B cell (primary cell): Measurements from ENCODE around the gene ARMC9. TPM values are rescaled to one million over a fixed set of nuclear protein-coding genes. Genes with fewer than 3 reads are reported as not detected.

Source experiments
- ATAC-seq: fragments of 200-7000 bp; cut with Tn5 transposase; one replicate; pipeline ENCODE4 v1.10.0; 2021; ENCODE audit warnings: low read depth, mild to moderate bottlenecking, moderate number of reproducible peaks, moderate library complexity
- CTCF ChIA-PET: fragments of 350-600 bp; sonication (Branson Sonifier 250); formaldehyde crosslinking; loops from one replicate; lab custom pipeline; 2021; ENCODE audit warnings: antibody characterized with exemption, inconsistent platforms; lab: Charles Lee
- POLR2A ChIA-PET: fragments of 350-600 bp; sonication (Branson Sonifier 250); formaldehyde crosslinking; loops from one replicate; lab custom pipeline; 2021; ENCODE audit warnings: antibody characterized with exemption; lab: Charles Lee
- DNase-seq: peaks from one replicate; pipeline ENCODE4 v3.0.0; 2013
- H2AFZ ChIP-seq: 2 replicates; pipeline ENCODE4 v1.6.1; 2012; ENCODE audit warnings: mild to moderate bottlenecking, low read depth, low read length; ENCODE audit not compliant: insufficient read depth, poor library complexity, severe bottlenecking
- H3K27ac ChIP-seq, 2 donors: 1 replicate in 1 of 2; 2 replicates in 1 of 2; pipeline ENCODE4 v1.5.1; 2012 to 2013; ENCODE audit warnings: low read length in 2 of 2, mild to moderate bottlenecking in 2 of 2, moderate library complexity in 1 of 2
- H3K27me3 ChIP-seq, 4 experiments: fragments of 200-600 bp in 1 of 4; sonication (generic) in 1 of 4; replicated peaks in 1 of 4; 1 replicate in 2 of 4; 2 replicates in 2 of 4; pipeline versions ENCODE4 v1.6.1 to v1.7.0; 2013 to 2016; ENCODE audit warnings: low read length in 3 of 4, mild to moderate bottlenecking in 2 of 4, mixed read lengths in 1 of 4, moderate library complexity in 1 of 4; ENCODE audit not compliant: insufficient read depth in 4 of 4, control insufficient read depth in 3 of 4; ENCODE audit errors: control extremely low read depth in 1 of 4
- H3K36me3 ChIP-seq, 2 experiments: replicated peaks in 1 of 2; 1 replicate in 1 of 2; 2 replicates in 1 of 2; pipeline versions ENCODE4 v1.6.1 to v1.7.1; 2013; ENCODE audit warnings: low read length in 1 of 2; ENCODE audit not compliant: insufficient read depth in 2 of 2, control insufficient read depth in 1 of 2; ENCODE audit errors: control extremely low read depth in 1 of 2, extremely low read depth in 1 of 2
- H3K4me1 ChIP-seq, 2 donors: fragments of 200-600 bp in 1 of 2; sonication (generic) in 1 of 2; 1 replicate in 1 of 2; 2 replicates in 1 of 2; pipeline versions ENCODE4 v1.5.1 to v1.6.1; 2013 to 2017; ENCODE audit warnings: low read length in 2 of 2; ENCODE audit not compliant: control insufficient read depth in 2 of 2, insufficient read depth in 2 of 2
- H3K4me2 ChIP-seq: replicated peaks from 2 replicates; pipeline ENCODE3; 2012; ENCODE audit warnings: mild to moderate bottlenecking, low read depth, low read length; ENCODE audit not compliant: poor library complexity, severe bottlenecking
- H3K4me3 ChIP-seq, 5 experiments: fragments of 200-600 bp in 1 of 5; sonication (generic) in 1 of 5; 1 replicate in 3 of 5; 2 replicates in 2 of 5; pipeline versions ENCODE4 v1.5.1 to v1.7.0; 2011 to 2016; ENCODE audit warnings: low read length in 4 of 5, mild to moderate bottlenecking in 4 of 5, low read depth in 2 of 5, control low read depth in 1 of 5, moderate library complexity in 1 of 5; ENCODE audit not compliant: insufficient read depth in 1 of 5; ENCODE audit errors: control extremely low read depth in 1 of 5, extremely low read depth in 1 of 5
- H3K79me2 ChIP-seq: fragments of 200-600 bp; sonication (generic); one replicate; pipeline ENCODE4 v1.6.0; 2016; ENCODE audit warnings: low read length; ENCODE audit not compliant: control insufficient read depth, insufficient read depth
- H3K9ac ChIP-seq: fragments of 200-600 bp; sonication (generic); 2 replicates; pipeline ENCODE4 v1.6.1; 2017; ENCODE audit warnings: mild to moderate bottlenecking, low read length, moderate library complexity
- H3K9me3 ChIP-seq, 3 donors: one replicate each; pipeline versions ENCODE4 v1.6.1 to v1.7.1; 2013; ENCODE audit warnings: low read length in 2 of 3; ENCODE audit not compliant: control insufficient read depth in 2 of 3, insufficient read depth in 1 of 3; ENCODE audit errors: control extremely low read depth in 1 of 3
- H4K20me1 ChIP-seq: 2 replicates; pipeline ENCODE4 v1.6.0; 2012; ENCODE audit warnings: mild to moderate bottlenecking, low read length; ENCODE audit not compliant: insufficient read depth, control insufficient read depth, poor library complexity, severe bottlenecking
- H3K27ac Mint-ChIP-seq: one replicate; pipeline ENCODE4 v1.8.0; 2021; ENCODE audit warnings: mixed read lengths
- H3K27me3 Mint-ChIP-seq: one replicate; pipeline ENCODE4 v1.8.0; 2021; ENCODE audit warnings: mixed read lengths
- H3K4me1 Mint-ChIP-seq: one replicate; pipeline ENCODE4 v1.8.0; 2021; ENCODE audit warnings: mixed read lengths
- H3K4me3 Mint-ChIP-seq: one replicate; pipeline ENCODE4 v1.8.0; 2021; ENCODE audit warnings: mixed read lengths
- H3K9me3 Mint-ChIP-seq: one replicate; pipeline ENCODE4 v1.8.0; 2022; ENCODE audit warnings: mixed read lengths; ENCODE audit not compliant: insufficient read depth
- EZH2 ChIP-seq: IDR thresholded peaks from 2 replicates; pipeline ENCODE4 v1.6.1; 2012; ENCODE audit warnings: borderline replicate concordance, low read depth, mild to moderate bottlenecking, moderate library complexity, low read length; ENCODE audit not compliant: insufficient read depth, poor library complexity, severe bottlenecking
- WGBS: methylation state at CpG from one replicate; pipeline ENCODE4 v1.1.5; 2013; ENCODE audit warnings: missing lambda C conversion rate; ENCODE audit not compliant: insufficient coverage; 5-methylcytosine and 5-hydroxymethylcytosine counted together
- intact Hi-C: fragments of 100-400 bp; cut with micrococcal nuclease; formaldehyde crosslinking; loops from one replicate; pipeline ENCODE4 v1.10.0; 2022
- polyA plus RNA-seq: library from polyadenylated mRNA; depleted of rRNA; stranded (reverse); fragments of >200 nt; gene quantifications from 2 replicates; pipeline ENCODE4 v1.2.3, GENCODE V29; 2012
- total RNA-seq, 2 donors: library from RNA; stranded (reverse); fragments of 120-200 nt in 1 of 2; gene quantifications; 1 replicate in 1 of 2; 2 replicates in 1 of 2; pipeline versions ENCODE4 v1.2.3 to v1.2.4, GENCODE V29; 2013 to 2022
- TF ChIP-seq, protein P1 (sequence below): fragments of 200-600 bp; IDR thresholded peaks from one replicate; pipeline ENCODE4 v1.8.0; 2022; ENCODE audit warnings: antibody characterized with exemption, mild to moderate bottlenecking

ARMC9 gene
- total and polyA plus RNA-seq, 2 donors (not counting 1 experiment from before 2014, with no cell fraction given) = 0.40 to 5.4 TPM

DNA sequence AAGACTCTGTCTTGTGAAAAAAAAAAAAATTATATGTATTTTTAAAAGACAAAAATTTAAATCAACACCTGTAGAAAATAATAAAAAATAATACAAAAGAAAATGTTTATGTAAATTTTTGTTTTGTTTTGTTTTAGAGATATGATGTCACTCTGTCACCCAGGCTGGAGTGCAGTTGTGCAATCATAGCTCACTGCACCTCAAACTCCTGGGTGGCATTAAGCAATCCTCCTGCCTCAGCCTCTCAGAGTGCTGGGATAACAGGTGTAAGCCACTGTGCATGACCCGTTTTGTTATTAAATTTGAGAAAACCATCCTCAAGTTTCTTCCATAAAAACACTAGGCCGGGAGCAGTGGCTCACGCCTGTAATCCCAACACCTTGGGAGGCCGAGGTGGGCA lies 140.9 kb downstream of the ARMC9 start:
- Mint-ChIP-seq H3K4me3 (no peak overlapping the region), H3K4me1 (no peaks in the 10 kb centered on the region), H3K9me3 (no peaks in the 10 kb centered on the region), H3K27ac (no peak overlapping the region), H3K27me3 (no peaks in the 10 kb centered on the region)
- no peaks in the 10 kb centered on the region for H3K79me2 ChIP-seq
- TF ChIP-seq, protein P1, sequence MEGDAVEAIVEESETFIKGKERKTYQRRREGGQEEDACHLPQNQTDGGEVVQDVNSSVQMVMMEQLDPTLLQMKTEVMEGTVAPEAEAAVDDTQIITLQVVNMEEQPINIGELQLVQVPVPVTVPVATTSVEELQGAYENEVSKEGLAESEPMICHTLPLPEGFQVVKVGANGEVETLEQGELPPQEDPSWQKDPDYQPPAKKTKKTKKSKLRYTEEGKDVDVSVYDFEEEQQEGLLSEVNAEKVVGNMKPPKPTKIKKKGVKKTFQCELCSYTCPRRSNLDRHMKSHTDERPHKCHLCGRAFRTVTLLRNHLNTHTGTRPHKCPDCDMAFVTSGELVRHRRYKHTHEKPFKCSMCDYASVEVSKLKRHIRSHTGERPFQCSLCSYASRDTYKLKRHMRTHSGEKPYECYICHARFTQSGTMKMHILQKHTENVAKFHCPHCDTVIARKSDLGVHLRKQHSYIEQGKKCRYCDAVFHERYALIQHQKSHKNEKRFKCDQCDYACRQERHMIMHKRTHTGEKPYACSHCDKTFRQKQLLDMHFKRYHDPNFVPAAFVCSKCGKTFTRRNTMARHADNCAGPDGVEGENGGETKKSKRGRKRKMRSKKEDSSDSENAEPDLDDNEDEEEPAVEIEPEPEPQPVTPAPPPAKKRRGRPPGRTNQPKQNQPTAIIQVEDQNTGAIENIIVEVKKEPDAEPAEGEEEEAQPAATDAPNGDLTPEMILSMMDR = no peak
- TF ChIP-seq EZH2 = no peak
- 92% methylated on average over 4 of the region's 4 CpGs for WGBS
- intact Hi-C loops = no loop called here
- no peak overlapping the region for H3K27ac ChIP-seq
- no peak overlapping the region for H3K4me3 ChIP-seq
- H2AFZ ChIP-seq = no peak overlapping the region
- ATAC-seq (no peak), DNase-seq (no peak)
- no peaks in the 10 kb centered on the region for H4K20me1 ChIP-seq
- no peaks in the 10 kb centered on the region for H3K4me1 ChIP-seq
- CTCF ChIA-PET = no interaction called here
- H3K9me3 ChIP-seq = no peaks in the 10 kb centered on the region
- POLR2A ChIA-PET = no interaction called here
- no peaks in the 10 kb centered on the region for H3K36me3 ChIP-seq
- H3K9ac ChIP-seq = no peak overlapping the region
- no peak overlapping the region for H3K4me2 ChIP-seq
- H3K27me3 ChIP-seq = no peaks in the 10 kb centered on the region

DNA sequence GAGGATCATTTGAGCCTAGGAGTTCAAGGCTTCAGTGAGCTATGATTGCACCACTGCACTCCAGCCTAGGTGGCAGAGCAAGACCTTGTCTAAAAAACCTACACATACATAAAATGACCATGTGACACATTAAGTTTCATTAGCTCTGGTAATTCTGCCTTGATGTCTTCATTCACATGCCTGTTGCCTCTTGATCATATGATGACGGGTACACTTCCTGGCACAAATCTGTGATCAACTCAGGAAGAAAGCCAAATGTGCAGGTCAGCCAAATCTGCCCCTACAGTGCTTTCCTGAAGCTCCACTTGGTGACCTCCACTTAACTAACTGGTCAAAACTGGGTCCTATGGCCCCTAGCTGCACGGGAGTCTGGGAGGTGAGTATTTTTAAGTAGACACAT lies 142.7 kb downstream of the ARMC9 start:
- no peak for TF ChIP-seq EZH2
- TF ChIP-seq, protein P1 = no peak
- H3K79me2 ChIP-seq = no peaks in the 10 kb centered on the region
- no peaks in the 10 kb centered on the region for H3K36me3 ChIP-seq
- H3K4me3 ChIP-seq = no peak overlapping the region
- ChIA-PET POLR2A (no interaction called here), CTCF (interaction anchor here (0.6 to 1.5 kb wide), 3 partner anchors 59 to 113 kb away, joined by 3 to 4 read pairs (median 4); no protein-coding TSS in a partner anchor)
- H3K9me3 ChIP-seq = no peaks in the 10 kb centered on the region
- H4K20me1 ChIP-seq = no peaks in the 10 kb centered on the region
- intact Hi-C loops = no loop called here
- DNase-seq (no peak), ATAC-seq (no peak)
- Mint-ChIP-seq H3K9me3 (no peaks in the 10 kb centered on the region), H3K27ac (no peak overlapping the region), H3K4me1 (no peaks in the 10 kb centered on the region), H3K4me3 (no peak overlapping the region), H3K27me3 (no peaks in the 10 kb centered on the region)
- no peak overlapping the region for H3K9ac ChIP-seq
- no peak overlapping the region for H3K27ac ChIP-seq
- H3K4me1 ChIP-seq = no peaks in the 10 kb centered on the region
- no peaks in the 10 kb centered on the region for H3K27me3 ChIP-seq
- no peak overlapping the region for H3K4me2 ChIP-seq
- WGBS = 100% methylated on average over 1 of the region's 2 CpGs
- no peak overlapping the region for H2AFZ ChIP-seq
